IPS DF 6.9 (cell line): ENCODE measurements around the gene DBP.
"Not testable (repeated sequence)": the region's sequence is repeated elsewhere in the genome, so short reads cannot be mapped to it uniquely, and the experiment has no call there.

Source experiments
- DNase-seq: peaks from one replicate; pipeline ENCODE4 v3.0.0-alpha.2; 2013; ENCODE audit warnings: low read depth, low spot score
- H3K27ac ChIP-seq: one replicate; pipeline ENCODE4 v1.5.1; 2013; ENCODE audit warnings: low read length, control low read depth
- H3K27me3 ChIP-seq: 2 replicates; pipeline ENCODE4 v1.6.1; 2013; ENCODE audit warnings: mild to moderate bottlenecking, low read length; ENCODE audit not compliant: control insufficient read depth, insufficient read depth
- H3K36me3 ChIP-seq: 2 replicates; pipeline ENCODE4 v1.6.1; 2013; ENCODE audit warnings: low read length; ENCODE audit not compliant: control insufficient read depth, insufficient read depth
- H3K4me1 ChIP-seq: 2 replicates; pipeline ENCODE4 v1.6.1; 2013; ENCODE audit warnings: low read length; ENCODE audit not compliant: control insufficient read depth, insufficient read depth
- H3K4me3 ChIP-seq: 2 replicates; pipeline ENCODE4 v1.5.1; 2013; ENCODE audit warnings: mild to moderate bottlenecking, low read length
- H3K9me3 ChIP-seq: 2 replicates; pipeline ENCODE4 v1.6.1; 2013; ENCODE audit warnings: low read length, inconsistent platforms; ENCODE audit not compliant: control insufficient read depth, insufficient read depth
- WGBS: extraction: QIAGEN DNeasy Blood & Tissue Kit; methylation state at CpG from one replicate; pipeline ENCODE4 v1.1.7; 2013; ENCODE audit warnings: mixed read lengths, missing lambda C conversion rate; ENCODE audit not compliant: insufficient read length, insufficient coverage; 5-methylcytosine and 5-hydroxymethylcytosine counted together

Gene DBP, protein sequence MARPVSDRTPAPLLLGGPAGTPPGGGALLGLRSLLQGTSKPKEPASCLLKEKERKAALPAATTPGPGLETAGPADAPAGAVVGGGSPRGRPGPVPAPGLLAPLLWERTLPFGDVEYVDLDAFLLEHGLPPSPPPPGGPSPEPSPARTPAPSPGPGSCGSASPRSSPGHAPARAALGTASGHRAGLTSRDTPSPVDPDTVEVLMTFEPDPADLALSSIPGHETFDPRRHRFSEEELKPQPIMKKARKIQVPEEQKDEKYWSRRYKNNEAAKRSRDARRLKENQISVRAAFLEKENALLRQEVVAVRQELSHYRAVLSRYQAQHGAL

DNA sequence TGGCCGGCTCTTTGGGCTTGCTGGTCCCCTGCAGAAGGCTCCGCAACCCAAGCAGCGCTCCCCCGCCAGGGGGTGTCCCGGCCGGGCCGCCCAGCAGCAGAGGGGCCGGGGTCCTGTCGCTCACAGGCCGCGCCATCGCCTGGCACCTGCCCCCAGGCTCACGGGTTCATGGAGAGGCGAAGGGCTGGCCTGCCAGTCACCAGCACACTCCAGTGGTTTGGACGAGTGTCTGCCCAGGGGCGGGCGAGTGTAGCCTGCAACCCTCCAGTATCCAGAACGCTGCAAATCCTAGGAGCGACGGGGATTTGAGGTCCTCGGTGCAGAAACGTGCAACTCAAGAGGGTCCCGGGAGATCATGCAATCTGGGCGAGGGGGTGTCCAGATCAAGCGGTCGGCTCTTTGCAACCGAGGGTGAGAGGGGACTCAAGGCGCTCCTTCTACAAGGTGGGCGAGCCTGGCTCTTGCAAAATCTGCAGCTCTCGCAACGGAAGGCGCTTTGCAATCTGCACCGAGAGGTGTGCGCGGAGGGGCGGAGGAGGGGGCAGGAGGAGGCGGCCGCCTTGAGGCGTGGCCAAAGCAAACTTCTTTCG is at the start of gene DBP:
Gene DBP (minus strand): TSS at position 521 of the 590 bp plus-strand sequence. CDS start 385 bp downstream, at position 136.
- Histone ChIP-seq H3K27me3 (no peaks in the 10 kb centered on the region; the same call in 1 of the 2 replicates), H3K9me3 (no peaks in the 10 kb centered on the region), H3K4me1 (peaks cover 13% of the 10 kb centered on the region; the same call in 1 of the 2 replicates), H3K36me3 (no peaks in the 10 kb centered on the region), H3K4me3 (peak within 1 kb of the TSS; percentile 58; the same call in 1 of the 2 replicates), H3K27ac (no peak within 1 kb of the TSS)
- WGBS: no CpG with 5 or more reads among the region's 40 CpGs
- DNase-seq: no peak

DNA sequence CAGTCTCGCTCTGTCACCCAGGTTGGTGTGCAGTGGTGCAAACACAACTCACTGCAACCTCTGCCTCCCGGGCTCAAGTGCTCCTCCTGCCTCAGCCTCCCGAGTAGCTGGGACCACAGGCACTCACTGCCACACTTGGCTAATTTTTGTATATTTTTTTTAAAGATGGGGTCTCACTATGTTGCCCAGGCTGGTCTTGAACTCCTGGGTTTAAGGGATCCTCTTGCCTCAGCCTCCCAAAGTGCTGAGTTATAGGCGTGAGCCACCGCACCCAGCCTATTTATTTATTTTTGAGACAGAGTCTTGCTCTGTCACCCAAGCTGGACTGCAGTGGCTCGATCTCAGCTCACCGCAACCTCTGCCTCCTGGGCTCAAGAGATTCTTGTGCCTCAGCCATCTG is 49.5 kb upstream of the DBP start:
- WGBS: no CpG with 5 or more reads among the region's 7 CpGs
- H3K4me3 ChIP-seq, H3K9me3 ChIP-seq, H3K27ac ChIP-seq, H3K27me3 ChIP-seq, DNase-seq, H3K4me1 ChIP-seq, H3K36me3 ChIP-seq: not testable (repeated sequence)

DNA sequence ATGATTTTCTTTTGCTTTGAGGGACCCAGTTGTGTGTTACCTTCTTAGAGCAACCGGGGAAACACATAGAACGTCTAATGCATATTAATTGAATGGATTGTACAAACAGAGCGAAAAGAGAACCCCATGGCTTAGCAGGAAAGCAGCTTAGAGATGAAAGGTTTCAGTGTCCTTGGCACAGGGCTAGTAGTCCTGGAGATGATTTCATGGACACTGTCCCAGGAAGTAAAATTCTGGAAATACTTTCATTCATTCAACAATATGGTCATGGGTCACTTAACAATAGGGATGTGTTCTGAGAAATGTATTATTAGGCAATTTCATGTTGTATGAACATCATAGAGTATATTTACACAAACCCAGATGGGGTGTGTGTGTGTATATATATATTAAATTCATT is 48.9 kb upstream of the DBP start:
- no CpG with 5 or more reads among the region's 3 CpGs for WGBS

DNA sequence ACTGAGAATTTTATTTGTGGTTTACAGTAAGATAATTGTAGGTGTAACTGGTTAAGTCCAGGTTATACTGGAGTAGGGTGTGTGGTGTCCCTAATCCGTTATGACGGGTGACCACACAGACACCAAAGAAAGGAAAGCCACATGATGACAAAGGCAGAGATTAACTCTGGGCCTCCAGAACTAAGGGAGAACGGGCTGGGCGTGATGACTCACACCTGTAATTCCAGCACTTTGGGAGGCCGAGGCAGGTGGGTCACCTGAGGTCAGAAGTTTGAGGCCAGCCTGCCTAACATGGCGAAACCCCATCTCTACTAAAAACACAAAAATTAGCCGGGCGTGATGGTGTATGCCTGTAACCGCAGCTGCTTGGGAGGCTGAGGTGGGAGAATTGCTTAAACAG is 48.4 kb upstream of the DBP start:
- Histone ChIP-seq H3K27ac (no peak overlapping the region), H3K4me3 (no peak overlapping the region), H3K36me3 (no peaks in the 10 kb centered on the region), H3K4me1 (no peaks in the 10 kb centered on the region), H3K27me3 (no peaks in the 10 kb centered on the region), H3K9me3 (no peaks in the 10 kb centered on the region)
- WGBS: no CpG with 5 or more reads among the region's 9 CpGs
- DNase-seq: no peak

More for the DNA sequence above, 48.9 kb upstream of the DBP start:
- Histone ChIP-seq H3K9me3 (no peaks in the 10 kb centered on the region), H3K27ac (no peak overlapping the region), H3K4me3 (no peak overlapping the region), H3K4me1 (no peaks in the 10 kb centered on the region), H3K36me3 (no peaks in the 10 kb centered on the region), H3K27me3 (no peaks in the 10 kb centered on the region)
- no peak for DNase-seq

DNA sequence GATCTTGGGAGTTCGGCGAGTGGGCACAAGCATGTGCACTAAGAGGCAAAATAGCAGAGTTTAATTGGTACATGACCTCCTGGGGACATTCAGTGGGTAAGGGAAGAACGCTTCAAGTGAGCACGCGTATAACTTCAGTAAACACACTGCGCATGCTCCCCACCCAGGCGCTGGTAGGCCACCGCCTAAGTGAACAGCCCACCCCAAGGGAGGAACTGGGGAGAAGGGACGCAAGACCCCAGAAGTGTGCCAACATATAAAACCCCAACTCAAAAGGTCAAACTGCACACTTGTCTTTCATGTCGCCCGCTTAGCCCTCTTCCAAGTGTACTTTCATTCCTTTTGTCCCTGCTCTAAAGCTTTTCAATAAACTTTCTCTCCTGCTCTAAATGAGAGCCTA is 46.2 kb upstream of the DBP start:
- Histone ChIP-seq H3K9me3 (no peaks in the 10 kb centered on the region), H3K27ac (no peak overlapping the region), H3K4me1 (no peaks in the 10 kb centered on the region), H3K27me3 (no peaks in the 10 kb centered on the region), H3K36me3 (no peaks in the 10 kb centered on the region), H3K4me3 (no peak overlapping the region)
- no CpG with 5 or more reads among the region's 11 CpGs for WGBS
- no peak for DNase-seq

DNA sequence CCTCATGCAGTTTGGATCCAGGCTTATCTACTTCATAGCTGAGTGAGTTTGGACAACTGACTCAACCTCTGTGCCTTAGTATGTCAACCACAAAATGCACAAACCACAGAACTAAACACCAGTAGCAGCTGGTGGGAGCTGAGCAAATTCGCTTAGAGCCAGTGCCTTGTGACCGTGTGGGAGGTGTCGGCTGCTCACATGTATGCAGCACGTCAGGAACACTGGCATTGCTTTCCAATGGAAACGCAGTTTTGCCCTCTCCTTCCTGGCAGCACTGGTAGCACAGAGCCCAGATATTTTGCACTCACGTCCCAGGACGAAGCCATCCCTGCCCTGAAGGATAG is 43.9 kb upstream of the DBP start:
- H3K4me3 ChIP-seq: no peak overlapping the region
- WGBS: no CpG with 5 or more reads among the region's 7 CpGs
- no peak overlapping the region for H3K27ac ChIP-seq
- no peaks in the 10 kb centered on the region for H3K9me3 ChIP-seq
- no peaks in the 10 kb centered on the region for H3K36me3 ChIP-seq
- H3K27me3 ChIP-seq: no peaks in the 10 kb centered on the region
- DNase-seq: no peak
- H3K4me1 ChIP-seq: no peaks in the 10 kb centered on the region

DNA sequence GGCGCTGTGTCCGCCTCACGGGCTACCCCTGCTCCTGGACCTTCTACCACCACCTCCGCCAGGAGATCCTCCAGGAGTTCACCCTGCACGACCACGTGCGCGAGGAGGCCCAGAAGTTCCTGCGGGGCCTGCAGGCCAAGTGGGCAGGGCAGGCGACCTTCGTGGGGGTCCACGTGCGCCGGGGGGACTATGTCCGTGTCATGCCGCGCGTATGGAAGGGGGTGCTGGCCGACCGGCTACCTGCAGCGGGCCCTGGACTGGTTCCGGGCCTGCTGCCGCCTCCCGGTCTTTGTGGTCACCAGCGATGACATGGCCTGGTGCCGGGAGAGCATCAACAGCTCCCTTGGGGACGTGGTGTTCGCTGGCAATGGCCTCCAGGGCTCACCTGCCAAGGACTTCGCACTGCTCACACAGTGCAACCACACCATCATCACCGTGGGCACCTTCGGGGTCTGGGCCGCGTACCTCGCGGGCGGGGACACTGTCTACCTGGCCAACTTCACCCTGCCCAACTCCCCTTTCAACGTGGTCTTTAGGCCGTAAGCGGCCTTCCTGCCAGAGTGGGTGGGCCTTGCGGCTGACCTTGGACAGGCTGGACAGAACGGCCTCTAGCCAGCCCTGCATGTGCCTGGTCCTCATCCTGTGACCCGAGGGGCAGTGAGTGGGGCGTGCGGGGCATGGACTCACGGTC is 43.4 kb upstream of the DBP start:
- Histone ChIP-seq H3K4me3 (no peak overlapping the region), H3K4me1 (no peaks in the 10 kb centered on the region), H3K36me3 (no peaks in the 10 kb centered on the region), H3K9me3 (no peaks in the 10 kb centered on the region), H3K27ac (no peak overlapping the region), H3K27me3 (no peaks in the 10 kb centered on the region)
- DNase-seq: no peak
- WGBS: no CpG with 5 or more reads among the region's 45 CpGs

DNA sequence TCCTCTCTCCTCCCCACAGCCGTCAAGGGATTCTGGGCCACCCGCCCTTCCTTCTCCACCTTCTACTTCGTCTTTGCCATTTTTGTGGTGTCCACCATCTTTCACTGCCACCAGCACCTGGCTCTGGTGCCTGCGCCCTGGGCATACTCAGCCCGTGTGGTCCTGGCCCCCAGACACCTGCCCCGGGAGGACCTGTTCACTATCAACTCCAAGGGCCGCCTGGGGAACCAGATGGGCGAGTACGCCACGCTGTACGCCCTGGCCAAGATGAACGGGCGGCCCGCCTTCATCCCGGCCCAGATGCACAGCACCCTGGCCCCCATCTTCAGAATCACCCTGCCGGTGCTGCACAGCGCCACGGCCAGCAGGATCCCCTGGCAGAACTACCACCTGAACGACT is 42.8 kb upstream of the DBP start:
- DNase-seq, H3K27ac ChIP-seq, H3K36me3 ChIP-seq, H3K4me3 ChIP-seq, H3K9me3 ChIP-seq, H3K4me1 ChIP-seq, H3K27me3 ChIP-seq: not testable (repeated sequence)
- WGBS: no CpG with 5 or more reads among the region's 19 CpGs

DNA sequence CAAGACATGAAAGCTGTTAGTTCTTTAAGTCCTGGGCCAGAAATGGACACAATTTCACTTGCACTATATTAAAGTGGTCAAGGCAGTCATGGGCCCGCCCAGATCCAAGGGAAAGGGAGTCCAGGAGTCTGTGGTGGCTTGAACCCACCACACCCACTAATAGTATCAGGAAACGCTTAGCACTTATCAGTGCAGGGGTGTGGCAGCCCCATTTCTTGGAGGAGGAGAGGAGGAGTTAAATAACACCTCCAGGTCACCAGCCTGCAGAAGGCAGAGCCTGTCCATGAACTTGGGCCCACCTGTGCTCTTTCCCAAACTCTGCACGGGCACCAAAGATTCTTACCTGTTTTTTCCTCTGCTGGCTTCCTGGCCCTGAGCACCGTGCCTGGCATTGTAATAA is 41.0 kb upstream of the DBP start:
- DNase-seq: no peak
- H3K4me3 ChIP-seq: no peak overlapping the region
- no peaks in the 10 kb centered on the region for H3K27me3 ChIP-seq
- peaks cover 7% of the 10 kb centered on the region for H3K4me1 ChIP-seq
- no peak overlapping the region for H3K27ac ChIP-seq
- no peaks in the 10 kb centered on the region for H3K9me3 ChIP-seq
- H3K36me3 ChIP-seq: no peaks in the 10 kb centered on the region
- WGBS: no CpG with 5 or more reads among the region's 4 CpGs

DNA sequence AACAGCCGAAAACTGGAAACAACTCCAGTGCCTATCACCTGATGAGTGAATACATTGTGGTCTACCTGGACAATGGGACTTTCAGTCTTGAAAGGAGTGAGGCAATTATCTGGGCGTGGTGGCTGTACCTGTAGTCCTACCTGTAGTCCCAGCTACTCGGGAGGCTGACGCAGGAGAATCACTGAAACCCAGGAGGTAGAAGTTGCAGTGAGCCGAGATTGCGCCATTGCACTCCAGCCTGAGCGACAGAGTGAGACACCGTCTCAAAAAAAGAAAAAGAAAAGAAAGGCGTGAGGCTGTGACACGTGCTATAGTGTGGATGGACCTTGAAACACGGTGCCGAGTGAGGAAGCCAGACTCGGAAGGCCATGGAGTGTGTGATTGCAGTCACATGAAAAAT is 39.7 kb upstream of the DBP start:
- H3K27ac ChIP-seq: no peak overlapping the region

More for the DNA sequence above, 39.7 kb upstream of the DBP start:
- DNase-seq: no peak
- Histone ChIP-seq H3K4me1 (peaks cover 9% of the 10 kb centered on the region), H3K27me3 (no peaks in the 10 kb centered on the region), H3K9me3 (no peaks in the 10 kb centered on the region), H3K36me3 (no peaks in the 10 kb centered on the region), H3K4me3 (no peak overlapping the region)
- WGBS: no CpG with 5 or more reads among the region's 13 CpGs
